C4-2B (cell line): ENCODE data around the gene GPR153.

Experiments used
- CTCF ChIP-seq: fragments of 450-650 bp; conservative IDR thresholded peaks from 2 replicates; pipeline ENCODE4 v1.5.1; 2017; ENCODE audit warnings: mild to moderate bottlenecking
- ZFX ChIP-seq: fragments of 450-650 bp; IDR thresholded peaks from 2 replicates; pipeline ENCODE4 v1.6.1; 2017

- TF ChIP-seq CTCF (no peak), ZFX (peak; percentile 92)
Measured at GRCh38 chr1:6205849-6206519, 54.9 kb downstream of the GPR153 start, which contains the start of gene RNF207.
